Spleen (tissue), 3 donors: ENCODE data around the gene PRCP.

Experiments
- POLR2A ChIP-seq, 3 donors: fragments of 450-650 bp; IDR thresholded peaks; one replicate each; pipeline ENCODE4 v1.5.1; 2017; ENCODE audit warnings: antibody characterized with exemption in 3 of 3, mild to moderate bottlenecking in 1 of 3
- POLR2AphosphoS5 ChIP-seq, 3 donors: sonication (generic); formaldehyde crosslinking; IDR thresholded peaks; one replicate each; pipeline ENCODE4 v1.5.1; 2017; ENCODE audit warnings: antibody characterized with exemption in 3 of 3

DNA sequence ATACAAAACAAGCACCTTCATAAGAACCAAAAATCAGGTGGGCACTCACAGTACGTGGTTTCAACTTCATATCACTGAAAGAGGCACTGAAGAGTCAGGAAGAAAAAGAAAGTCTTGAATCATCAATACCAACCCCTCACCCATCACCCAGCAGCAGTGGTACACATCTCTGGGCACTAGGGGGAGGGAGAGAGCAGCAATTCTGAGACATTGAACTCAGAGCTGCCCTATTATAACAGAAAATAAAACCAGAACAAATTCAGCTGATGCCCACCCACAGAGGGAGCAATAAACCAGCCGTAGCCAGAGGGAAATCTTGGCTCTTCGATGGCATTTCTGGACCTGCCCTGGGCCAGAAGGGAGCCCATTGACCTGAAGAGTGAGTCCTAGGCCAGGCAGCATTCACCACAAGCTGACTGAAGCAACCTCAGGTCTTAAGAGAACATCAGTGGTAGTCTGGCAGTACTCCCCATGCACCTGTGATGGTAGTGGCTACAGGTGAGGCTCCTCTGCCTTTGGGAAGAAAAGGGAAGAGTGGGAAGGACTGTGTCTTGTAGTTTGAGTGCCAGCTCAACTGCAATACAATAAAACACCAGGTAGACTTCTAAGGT is 124.4 kb downstream of the PRCP start:
- TF ChIP-seq POLR2A (IDR thresholded peaks at IDR 0.05): no peak
- TF ChIP-seq POLR2AphosphoS5 (IDR thresholded peaks at IDR 0.05): no peak
